Measurements from ENCODE around the gene NDUFA13. TPM values are rescaled to one million over a fixed set of nuclear protein-coding genes. Genes with fewer than 3 reads are reported as not detected.

Gene NDUFA13
- total RNA-seq, 1 donor from 2014 or later: 218 TPM

DNA sequence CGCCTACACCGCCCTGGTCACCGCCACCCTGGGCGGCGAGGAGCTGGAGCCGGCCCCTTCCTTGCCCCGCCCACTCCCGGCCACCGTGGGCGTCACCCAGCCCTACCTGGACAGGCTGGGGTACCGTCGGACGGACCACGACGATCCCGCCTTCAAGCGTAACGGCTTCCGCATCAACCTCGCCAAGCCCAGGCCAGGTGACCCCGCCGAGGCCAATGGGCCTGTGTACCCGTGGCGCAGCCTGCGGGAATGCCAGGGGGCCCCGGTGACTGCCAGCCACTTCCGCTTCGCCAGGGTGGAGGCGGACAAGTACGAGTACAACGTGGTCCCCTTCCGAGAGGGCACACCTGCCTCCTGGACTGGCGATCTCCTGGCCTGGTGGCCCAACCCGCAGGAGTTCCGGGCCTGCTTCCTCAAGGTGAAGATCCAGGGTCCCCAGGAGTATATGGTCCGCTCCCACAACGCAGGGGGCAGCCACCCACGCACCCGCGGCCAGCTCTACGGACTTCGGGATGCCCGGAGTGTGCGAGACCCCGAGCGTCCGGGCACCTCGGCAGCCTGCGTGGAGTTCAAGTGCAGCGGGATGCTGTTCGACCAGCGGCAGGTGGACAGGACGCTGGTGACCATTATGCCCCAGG, 29.0 kb downstream of the NDUFA13 start:
- intact Hi-C loops (cut with DNase I): no loop called here
- Histone ChIP-seq H3K36me3 (no peaks in the 10 kb centered on the region), H3K27ac (no peak overlapping the region), H3K9me3 (no peaks in the 10 kb centered on the region), H3K4me1 (peaks cover 11% of the 10 kb centered on the region), H3K27me3 (ENCODE audit: low read depth) (peaks cover 65% of the 10 kb centered on the region), H3K4me3 (no peak overlapping the region)
- TF ChIP-seq, protein P1, sequence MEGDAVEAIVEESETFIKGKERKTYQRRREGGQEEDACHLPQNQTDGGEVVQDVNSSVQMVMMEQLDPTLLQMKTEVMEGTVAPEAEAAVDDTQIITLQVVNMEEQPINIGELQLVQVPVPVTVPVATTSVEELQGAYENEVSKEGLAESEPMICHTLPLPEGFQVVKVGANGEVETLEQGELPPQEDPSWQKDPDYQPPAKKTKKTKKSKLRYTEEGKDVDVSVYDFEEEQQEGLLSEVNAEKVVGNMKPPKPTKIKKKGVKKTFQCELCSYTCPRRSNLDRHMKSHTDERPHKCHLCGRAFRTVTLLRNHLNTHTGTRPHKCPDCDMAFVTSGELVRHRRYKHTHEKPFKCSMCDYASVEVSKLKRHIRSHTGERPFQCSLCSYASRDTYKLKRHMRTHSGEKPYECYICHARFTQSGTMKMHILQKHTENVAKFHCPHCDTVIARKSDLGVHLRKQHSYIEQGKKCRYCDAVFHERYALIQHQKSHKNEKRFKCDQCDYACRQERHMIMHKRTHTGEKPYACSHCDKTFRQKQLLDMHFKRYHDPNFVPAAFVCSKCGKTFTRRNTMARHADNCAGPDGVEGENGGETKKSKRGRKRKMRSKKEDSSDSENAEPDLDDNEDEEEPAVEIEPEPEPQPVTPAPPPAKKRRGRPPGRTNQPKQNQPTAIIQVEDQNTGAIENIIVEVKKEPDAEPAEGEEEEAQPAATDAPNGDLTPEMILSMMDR (IDR thresholded peaks at IDR 0.05): no peak
- no peak for DNase-seq
- no peak for ATAC-seq

DNA sequence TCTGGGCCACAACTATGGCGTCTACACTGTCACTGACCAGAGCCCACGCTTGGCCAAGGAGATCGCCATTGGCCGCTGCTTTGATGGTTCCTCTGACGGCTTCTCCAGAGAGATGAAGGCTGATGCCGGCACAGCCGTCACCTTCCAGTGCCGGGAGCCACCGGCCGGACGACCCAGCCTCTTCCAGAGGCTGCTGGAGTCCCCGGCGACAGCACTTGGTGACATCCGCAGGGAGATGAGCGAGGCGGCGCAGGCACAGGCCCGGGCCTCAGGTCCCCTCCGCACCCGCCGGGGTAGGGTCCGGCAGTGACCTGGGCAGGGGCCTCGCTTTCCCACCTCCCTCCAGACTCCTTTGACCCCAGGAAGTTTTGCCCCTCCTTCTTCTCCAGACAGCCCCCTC, 29.7 kb downstream of the NDUFA13 start:
- DNase-seq: no peak
- no peaks in the 10 kb centered on the region for H3K36me3 ChIP-seq
- H3K9me3 ChIP-seq: no peaks in the 10 kb centered on the region
- no peak overlapping the region for H3K4me3 ChIP-seq
- TF ChIP-seq, protein P1 (IDR thresholded peaks at IDR 0.05): no peak
- peaks cover 65% of the 10 kb centered on the region for H3K27me3 ChIP-seq (ENCODE audit: low read depth)
- H3K4me1 ChIP-seq: peaks cover 8% of the 10 kb centered on the region
- intact Hi-C loops (cut with DNase I): no loop called here
- no peak for ATAC-seq
- H3K27ac ChIP-seq: no peak overlapping the region

DNA sequence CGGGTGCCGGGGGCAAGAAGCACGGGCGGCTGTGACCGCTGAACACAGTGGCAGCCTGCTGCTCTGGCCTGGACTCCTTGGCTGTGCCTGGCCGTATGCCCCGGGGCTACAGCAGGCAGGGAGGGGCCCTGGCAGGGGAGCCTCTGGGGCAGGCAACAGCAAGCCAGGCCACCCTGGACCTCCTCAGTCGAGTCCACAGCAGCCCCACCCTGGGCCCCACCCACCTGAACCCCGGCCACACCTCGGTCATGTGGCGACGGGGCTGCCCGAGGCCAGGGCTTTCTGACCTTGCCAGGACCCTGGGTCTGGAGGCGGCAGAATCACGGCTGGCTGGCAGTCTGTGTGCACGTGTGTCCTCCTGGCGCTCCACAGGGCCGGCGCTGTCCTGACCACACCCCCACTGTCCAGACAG, 30.7 kb downstream of the NDUFA13 start:
- TF ChIP-seq, protein P1 (IDR thresholded peaks at IDR 0.05): no peak
- H3K36me3 ChIP-seq: no peaks in the 10 kb centered on the region
- H3K27me3 ChIP-seq (ENCODE audit: low read depth): peaks cover 55% of the 10 kb centered on the region
- intact Hi-C loops (cut with DNase I): no loop called here
- no peak overlapping the region for H3K4me3 ChIP-seq
- H3K9me3 ChIP-seq: no peaks in the 10 kb centered on the region
- DNase-seq (no peak), ATAC-seq (no peak)
- no peaks in the 10 kb centered on the region for H3K4me1 ChIP-seq
- H3K27ac ChIP-seq: no peak overlapping the region

DNA sequence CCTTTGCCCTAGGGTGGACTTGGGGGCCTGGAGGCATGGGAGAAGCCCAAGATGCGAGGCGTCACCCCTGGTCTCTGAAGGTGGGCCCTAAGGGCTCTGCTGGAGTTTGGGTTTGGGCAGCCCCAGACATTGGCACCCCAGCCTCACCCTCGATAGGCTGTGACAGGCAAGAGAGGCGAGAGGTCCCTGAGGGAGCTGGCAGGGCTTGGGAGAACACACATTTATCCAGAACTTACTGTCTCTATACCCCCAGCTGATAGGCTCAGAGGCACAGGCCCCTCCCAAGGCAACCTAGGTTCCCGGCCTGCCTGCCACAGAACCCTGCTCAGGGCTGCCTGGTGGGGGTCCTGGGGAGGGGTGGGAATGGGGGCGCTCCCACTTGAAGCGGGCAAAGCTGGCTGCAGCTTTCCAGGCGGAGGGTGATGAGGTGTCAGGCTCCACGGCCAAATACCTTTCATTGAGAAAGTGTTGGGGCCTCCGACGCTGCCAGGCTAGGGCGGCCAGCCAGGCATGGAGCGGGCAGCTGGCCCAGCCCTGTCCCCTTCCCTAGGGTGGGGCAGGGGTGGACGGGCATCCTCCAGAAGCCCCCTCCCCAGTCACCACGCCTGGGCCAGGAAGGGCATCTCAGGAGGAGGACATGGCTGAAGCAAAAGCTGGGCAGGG, 31.8 kb downstream of the NDUFA13 start:
- Histone ChIP-seq H3K27ac (no peak overlapping the region), H3K27me3 (ENCODE audit: low read depth) (peaks cover 44% of the 10 kb centered on the region), H3K4me1 (no peaks in the 10 kb centered on the region), H3K9me3 (no peaks in the 10 kb centered on the region), H3K36me3 (no peaks in the 10 kb centered on the region), H3K4me3 (no peak overlapping the region)
- ATAC-seq: no peak
- intact Hi-C loops (cut with DNase I): no loop called here
- TF ChIP-seq, protein P1 (IDR thresholded peaks at IDR 0.05): no peak
- DNase-seq: no peak

DNA sequence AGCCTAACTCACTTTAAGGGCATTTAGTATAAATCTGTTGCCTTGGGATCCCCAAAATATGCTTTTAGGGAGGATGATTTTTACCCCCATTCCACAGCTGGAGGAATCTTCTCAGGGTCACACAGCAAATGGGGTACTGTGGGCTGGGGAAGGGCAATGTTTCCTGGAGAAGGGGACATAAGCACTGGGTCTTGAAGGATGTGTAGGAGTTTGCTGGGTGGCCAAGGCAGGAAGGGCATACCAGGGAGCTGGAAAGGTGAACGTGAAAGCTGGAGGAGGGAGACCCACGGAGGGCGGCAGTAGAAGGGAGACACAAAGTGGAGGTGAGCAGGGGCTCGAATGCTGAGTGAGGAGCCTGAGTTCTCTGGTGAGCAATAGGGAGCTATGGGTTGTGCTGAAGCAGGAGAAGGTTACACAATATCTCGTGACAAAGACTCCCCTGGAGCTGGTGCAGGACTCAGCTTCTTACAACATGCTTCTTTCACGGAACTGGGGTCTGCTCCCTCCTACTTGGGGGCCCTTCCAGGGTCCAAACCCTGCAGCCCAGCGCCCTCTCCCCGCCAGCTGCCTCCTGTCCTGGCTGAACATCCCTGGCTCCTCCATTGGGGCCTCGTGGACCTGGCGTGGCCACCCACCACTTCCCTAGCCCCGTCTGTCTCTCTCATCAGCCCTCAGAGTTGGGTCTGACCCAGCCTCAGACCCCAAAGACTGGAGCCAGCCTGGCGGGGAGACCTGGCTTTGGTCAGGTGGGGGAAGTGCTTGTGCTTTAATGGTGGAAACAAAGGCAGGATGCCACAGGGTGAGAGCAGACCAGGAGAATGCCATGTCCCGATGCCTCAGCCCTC, 33.1 kb downstream of the NDUFA13 start:
- Histone ChIP-seq H3K4me1 (no peaks in the 10 kb centered on the region), H3K9me3 (no peaks in the 10 kb centered on the region), H3K36me3 (no peaks in the 10 kb centered on the region), H3K27ac (no peak overlapping the region), H3K4me3 (no peak overlapping the region), H3K27me3 (ENCODE audit: low read depth) (peaks cover 32% of the 10 kb centered on the region)
- intact Hi-C loops (cut with DNase I): no loop called here
- no peak for DNase-seq
- ATAC-seq: no peak
- TF ChIP-seq, protein P1 (IDR thresholded peaks at IDR 0.05): no peak
